Activated naive CD8-positive, alpha-beta T cell treated with anti-CD3 and anti-CD28 coated beads, Interleukin-2, amount 50 U/mL, for 24 hours (primary cell): ENCODE measurements around the gene ABCA3.

Experiments used
- ATAC-seq: fragments of 150-1000 bp; cut with Tn5 transposase; one replicate; pipeline ENCODE4 v1.10.0; 2021
- DNase-seq: peaks from one replicate; pipeline ENCODE4 v3.0.0; 2021
- H3K27ac Mint-ChIP-seq: one replicate; pipeline ENCODE4 v1.8.0; 2021; ENCODE audit warnings: mild to moderate bottlenecking, mixed read lengths
- H3K27me3 Mint-ChIP-seq: one replicate; pipeline ENCODE4 v1.8.0; 2021; ENCODE audit warnings: mixed read lengths
- H3K36me3 Mint-ChIP-seq: one replicate; pipeline ENCODE4 v1.8.0; 2021; ENCODE audit warnings: low read depth, mixed read lengths
- H3K4me1 Mint-ChIP-seq: one replicate; pipeline ENCODE4 v1.8.0; 2021; ENCODE audit warnings: mixed read lengths
- H3K4me3 Mint-ChIP-seq: one replicate; pipeline ENCODE4 v1.8.0; 2021; ENCODE audit warnings: mild to moderate bottlenecking, moderate library complexity, mixed read lengths
- H3K9me3 Mint-ChIP-seq: one replicate; pipeline ENCODE4 v1.8.0; 2021; ENCODE audit warnings: mixed read lengths

The ABCA3 gene

DNA sequence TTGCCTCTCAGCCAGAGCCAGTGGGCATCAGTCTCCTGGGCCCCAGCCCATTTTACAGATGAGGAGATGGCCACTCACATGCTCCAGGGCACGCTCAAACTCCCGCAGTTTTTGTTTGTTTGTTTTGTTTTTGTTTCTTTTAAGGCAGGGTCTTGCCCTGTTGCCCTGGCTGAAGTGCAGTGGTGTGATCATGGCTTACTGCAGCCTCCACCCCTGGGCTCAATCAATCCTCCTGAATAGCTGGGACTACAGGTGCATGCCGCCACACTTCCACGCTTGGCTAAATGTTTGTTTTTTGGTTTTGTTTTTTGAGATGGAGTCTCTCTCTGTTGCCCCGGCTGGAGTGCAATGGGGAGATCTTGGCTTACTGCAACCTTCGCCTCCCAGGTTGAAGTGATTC is 113.6 kb downstream of the ABCA3 start:
- no peaks in the 10 kb centered on the region for H3K27me3 Mint-ChIP-seq
- no peak overlapping the region for H3K4me3 Mint-ChIP-seq
- DNase-seq (no peak), ATAC-seq (no peak)
- H3K4me1 Mint-ChIP-seq = peaks cover 18% of the 10 kb centered on the region
- H3K27ac Mint-ChIP-seq = no peak overlapping the region
- peaks cover 15% of the 10 kb centered on the region for H3K36me3 Mint-ChIP-seq
- H3K9me3 Mint-ChIP-seq = no peaks in the 10 kb centered on the region

DNA sequence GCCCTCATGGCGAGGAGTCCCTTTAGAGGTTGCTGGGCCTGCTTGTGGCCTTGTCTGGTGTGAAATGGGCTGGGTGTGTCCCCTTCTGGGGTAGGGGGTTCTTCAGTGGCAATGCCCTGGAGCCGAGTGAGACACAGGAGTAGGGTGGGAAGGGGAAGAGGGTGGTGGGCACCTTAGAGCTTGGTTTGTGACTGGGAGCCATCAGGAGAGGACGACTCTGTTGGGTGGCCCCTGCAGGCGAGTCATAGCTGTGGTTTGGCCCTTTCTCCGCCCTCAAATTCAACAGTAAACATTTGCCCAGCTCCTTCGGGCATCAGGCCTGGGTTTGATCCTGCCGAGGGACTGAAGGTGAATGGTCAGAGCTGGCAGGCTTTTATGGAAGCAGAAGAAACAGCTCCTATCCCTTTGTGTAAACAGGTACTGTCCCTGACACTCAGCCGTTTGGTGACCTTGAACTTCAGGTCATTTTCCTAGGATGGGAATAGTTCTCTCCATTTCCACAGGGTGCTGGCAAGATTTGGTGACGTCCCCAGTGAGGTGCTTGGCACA is 114.2 kb downstream of the ABCA3 start:
- Mint-ChIP-seq H3K4me3 (peak overlapping the region; percentile 46), H3K27me3 (no peaks in the 10 kb centered on the region), H3K4me1 (peaks cover 18% of the 10 kb centered on the region), H3K36me3 (peaks cover 15% of the 10 kb centered on the region), H3K27ac (no peak overlapping the region), H3K9me3 (no peaks in the 10 kb centered on the region)
- DNase-seq (no peak), ATAC-seq (no peak)
